ENCODE results near the gene FOXN3.

FOXN3 gene

GRCh38 chr14:89430391-89431236 is 13.6 kb upstream of the FOXN3 start:
- peak; percentile 49 for DNase-seq

- peak; percentile 43 for DNase-seq
Measured at GRCh38 chr14:89429199-89430181, 12.5 kb upstream of the FOXN3 start.

GRCh38 chr14:89428546-89429198 is 11.6 kb upstream of the FOXN3 start:
- DNase-seq: peak; percentile 46

- DNase-seq: no peak
Measured at GRCh38 chr14:89428173-89428523, 11.1 kb upstream of the FOXN3 start.

- DNase-seq: no peak
Measured at GRCh38 chr14:89427426-89428172, 10.6 kb upstream of the FOXN3 start.

GRCh38 chr14:89425931-89426330 is 8.9 kb upstream of the FOXN3 start:
- peak; percentile 99 for DNase-seq

- DNase-seq: no peak
Measured at GRCh38 chr14:89424241-89424640, 7.2 kb upstream of the FOXN3 start.

GRCh38 chr14:89422952-89423345 is 5.9 kb upstream of the FOXN3 start:
- no peak for DNase-seq

GRCh38 chr14:89422181-89422951 is 5.3 kb upstream of the FOXN3 start:
- DNase-seq: no peak

- DNase-seq: no peak
Measured at GRCh38 chr14:89420502-89420901, 3.5 kb upstream of the FOXN3 start.

GRCh38 chr14:89419973-89420482 is 3.0 kb upstream of the FOXN3 start:
- DNase-seq: no peak

GRCh38 chr14:89418976-89419375 is 1.9 kb upstream of the FOXN3 start:
- DNase-seq: no peak

- no peak for DNase-seq
Measured at GRCh38 chr14:89418452-89418851, 1.4 kb upstream of the FOXN3 start.

- DNase-seq: peak; percentile 42
Measured at GRCh38 chr14:89417465-89418225, 612 bp upstream of the FOXN3 start.

- peak; percentile 97 for DNase-seq
Measured at GRCh38 chr14:89416002-89416995, 734 bp downstream of the FOXN3 start.

- no peak for DNase-seq
Measured at GRCh38 chr14:89415159-89415558, 1.9 kb downstream of the FOXN3 start.

- no peak for DNase-seq
Measured at GRCh38 chr14:89411976-89412375, 5.1 kb downstream of the FOXN3 start.

GRCh38 chr14:89409961-89410360 is 7.1 kb downstream of the FOXN3 start:
- DNase-seq: no peak
